ENCODE data around the gene WDR90. TPM values are rescaled to one million over a fixed set of nuclear protein-coding genes. Genes with fewer than 3 reads are reported as not detected.
A peak's percentile ranks its signal among the peaks of the same experiment; 100 is the strongest.

Gene WDR90
- total and polyA plus RNA-seq, 2 experiments from 2014 or later, result 8.2 to 16.5 TPM

DNA sequence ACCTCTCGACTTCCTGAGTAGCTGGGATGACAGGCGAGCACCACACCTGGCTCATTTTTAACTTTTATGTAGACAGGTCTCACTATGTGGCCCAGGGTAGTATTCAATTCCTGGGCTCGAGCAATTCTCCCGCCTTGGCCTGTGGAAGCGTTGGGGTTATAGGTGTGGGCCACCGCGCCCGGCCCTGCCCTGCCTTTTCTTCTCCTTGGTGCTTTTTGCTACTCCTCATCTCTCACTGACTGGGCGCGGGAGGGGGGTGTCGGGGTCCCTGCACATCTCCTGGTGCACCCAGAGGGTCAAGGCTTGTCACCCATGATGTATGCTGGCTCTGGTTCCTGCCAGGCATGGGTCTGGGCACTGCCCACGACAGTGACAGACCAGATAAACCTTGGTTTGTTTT is 4.6 kb upstream of the WDR90 start:
- Histone ChIP-seq H3K27ac (no peak overlapping the region), H3K36me3 (ENCODE audit: low read depth) (no peaks in the 10 kb centered on the region), H3K79me2 (ENCODE audit: insufficient read depth) (peaks cover 29% of the 10 kb centered on the region), H4K20me1 (ENCODE audit: insufficient read depth) (no peaks in the 10 kb centered on the region), H3F3A (ENCODE audit: insufficient read depth) (0 out of 2 replicates have a peak, but pooled peaks cover 1% of the 10 kb centered on the region), H3K4me2 (ENCODE audit: unreplicated experiment) (no peak overlapping the region), H3K9me3 (ENCODE audit: low read depth) (no peaks in the 10 kb centered on the region), H3K9me2 (ENCODE audit: insufficient read depth) (no peaks in the 10 kb centered on the region), H3K4me3 (no peak overlapping the region), H3K4me1 (ENCODE audit: insufficient read depth) (0 out of 2 replicates have a peak, but pooled peaks cover 4% of the 10 kb centered on the region), H3K9ac (no peak overlapping the region), H3K27me3 (replicated peaks; ENCODE audit: insufficient read depth) (no peaks in the 10 kb centered on the region), H2AFZ (no peak overlapping the region)
- in situ Hi-C loops (cut with MboI), result no loop called here
- 84 to 89% methylated on average over 12 of the region's 12 CpGs for WGBS, 2 experiments (ENCODE audit: low coverage in 1 of 2, low lambda C conversion rate in 2 of 2, missing lambda C conversion rate in 2 of 2)
- no peak for TF ChIP-seq EZH2 (IDR thresholded peaks at IDR 0.05; ENCODE audit: insufficient read depth, poor library complexity, severe bottlenecking)
- no peak for TF ChIP-seq EZH2phosphoT487 (IDR thresholded peaks at IDR 0.05; ENCODE audit: insufficient read depth, low read depth)
- DNase-seq, result no peak

DNA sequence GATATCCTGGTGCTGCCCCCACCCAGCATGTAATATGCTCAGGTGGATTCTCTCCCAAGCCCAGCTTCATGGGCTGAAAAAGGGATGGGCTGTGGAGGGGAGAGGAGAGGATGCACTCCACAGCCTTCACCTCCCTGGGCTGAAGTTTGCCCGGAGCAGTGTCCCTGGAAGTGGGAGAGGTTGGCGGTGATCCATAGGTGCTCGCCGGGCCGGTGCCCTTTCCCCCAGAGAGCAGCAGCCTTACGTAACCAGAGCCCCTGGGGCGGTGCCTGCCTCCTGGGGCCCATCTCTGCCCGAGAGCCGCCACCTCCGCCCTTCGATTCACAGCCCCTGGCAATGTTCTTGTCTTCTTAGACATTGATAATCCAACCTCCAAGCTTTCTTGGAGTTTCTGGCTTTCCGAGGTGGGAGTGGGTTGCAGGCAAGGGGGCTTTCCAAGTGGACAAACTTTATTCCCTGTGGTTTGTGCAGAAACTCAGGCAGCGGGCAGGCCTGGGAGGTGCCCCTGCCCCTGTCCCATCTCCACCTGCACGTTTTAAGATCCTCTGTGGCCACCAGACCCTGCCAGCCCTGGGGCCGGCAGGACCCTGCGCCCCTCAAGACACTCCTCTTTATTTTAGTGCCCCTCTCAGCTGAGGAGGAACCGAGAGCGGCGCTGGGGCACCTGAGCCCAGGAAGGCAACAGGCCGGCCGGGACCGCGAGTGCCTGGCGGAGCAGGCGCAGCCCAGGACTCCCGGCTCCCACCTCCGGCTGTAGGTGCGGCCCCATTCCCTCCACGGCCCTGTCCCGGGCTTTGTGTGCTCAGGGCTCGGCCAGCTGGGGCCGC is 3.1 kb upstream of the WDR90 start:
- no peaks in the 10 kb centered on the region for H3K9me2 ChIP-seq (ENCODE audit: insufficient read depth)
- H3K4me2 ChIP-seq (ENCODE audit: unreplicated experiment), result no peak overlapping the region
- WGBS, 2 experiments (ENCODE audit: low coverage in 1 of 2, low lambda C conversion rate in 2 of 2, missing lambda C conversion rate in 2 of 2), result 68 to 72% methylated on average over 26 to 32 of the region's 32 CpGs
- H3K4me3 ChIP-seq, result no peak overlapping the region
- H3K9ac ChIP-seq, result no peak overlapping the region
- H3K36me3 ChIP-seq (ENCODE audit: low read depth), result no peaks in the 10 kb centered on the region
- H3F3A ChIP-seq (ENCODE audit: insufficient read depth), result no peaks in the 10 kb centered on the region
- H3K9me3 ChIP-seq (ENCODE audit: low read depth), result no peaks in the 10 kb centered on the region
- no peak overlapping the region for H2AFZ ChIP-seq
- peaks cover 38% of the 10 kb centered on the region for H3K79me2 ChIP-seq (ENCODE audit: insufficient read depth)
- TF ChIP-seq EZH2 (IDR thresholded peaks at IDR 0.05; ENCODE audit: insufficient read depth, poor library complexity, severe bottlenecking) (no peak), EZH2phosphoT487 (IDR thresholded peaks at IDR 0.05; ENCODE audit: insufficient read depth, low read depth) (no peak)
- H4K20me1 ChIP-seq (ENCODE audit: insufficient read depth), result no peaks in the 10 kb centered on the region
- H3K27ac ChIP-seq, result no peak overlapping the region
- no peak for DNase-seq
- no peaks in the 10 kb centered on the region for H3K27me3 ChIP-seq (replicated peaks; ENCODE audit: insufficient read depth)
- H3K4me1 ChIP-seq (ENCODE audit: insufficient read depth), result peaks cover 4% of the 10 kb centered on the region; the same call in 1 of the 2 replicates
- in situ Hi-C loops (cut with MboI), result no loop called here

DNA sequence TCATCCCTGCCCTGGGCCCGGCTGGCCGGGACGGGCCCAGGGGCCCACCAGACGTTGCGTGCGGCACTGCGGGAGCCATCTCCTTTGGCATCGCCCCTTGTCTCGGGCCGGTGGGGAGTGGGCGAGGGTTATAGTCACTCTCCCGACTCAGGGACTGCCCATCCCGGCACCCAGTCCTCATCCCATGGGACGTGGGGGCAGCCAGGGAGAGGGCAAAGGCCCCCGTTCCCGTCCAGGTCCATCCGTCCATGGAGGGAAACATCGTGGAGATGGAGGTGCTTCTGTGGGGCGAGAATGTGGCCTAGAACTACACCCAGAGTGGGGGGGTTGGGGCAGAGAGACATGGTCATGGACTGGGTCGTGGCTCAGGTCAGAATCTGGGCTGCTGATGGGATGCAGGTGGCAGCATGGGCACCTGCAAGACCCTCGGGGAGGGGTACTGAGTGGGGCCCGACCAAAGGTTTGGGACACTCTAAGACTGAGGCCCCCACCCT is 2.4 kb upstream of the WDR90 start:
- Histone ChIP-seq H3K79me2 (ENCODE audit: insufficient read depth) (peaks cover 38% of the 10 kb centered on the region), H3K36me3 (ENCODE audit: low read depth) (no peaks in the 10 kb centered on the region), H3F3A (ENCODE audit: insufficient read depth) (no peaks in the 10 kb centered on the region), H3K4me2 (ENCODE audit: unreplicated experiment) (no peak overlapping the region), H3K9me2 (ENCODE audit: insufficient read depth) (no peaks in the 10 kb centered on the region), H3K9ac (no peak overlapping the region), H3K27ac (no peak overlapping the region), H2AFZ (no peak overlapping the region), H3K4me1 (ENCODE audit: insufficient read depth) (peaks cover 4% of the 10 kb centered on the region; the same call in 1 of the 2 replicates), H4K20me1 (ENCODE audit: insufficient read depth) (no peaks in the 10 kb centered on the region), H3K4me3 (no peak overlapping the region), H3K27me3 (replicated peaks; ENCODE audit: insufficient read depth) (no peaks in the 10 kb centered on the region), H3K9me3 (ENCODE audit: low read depth) (no peaks in the 10 kb centered on the region)
- 77 to 81% methylated on average over 12 to 22 of the region's 22 CpGs for WGBS, 2 experiments (ENCODE audit: low coverage in 1 of 2, low lambda C conversion rate in 2 of 2, missing lambda C conversion rate in 2 of 2)
- in situ Hi-C loops (cut with MboI), result no loop called here
- DNase-seq, result no peak
- TF ChIP-seq EZH2phosphoT487 (IDR thresholded peaks at IDR 0.05; ENCODE audit: insufficient read depth, low read depth) (no peak), EZH2 (IDR thresholded peaks at IDR 0.05; ENCODE audit: insufficient read depth, poor library complexity, severe bottlenecking) (no peak)

DNA sequence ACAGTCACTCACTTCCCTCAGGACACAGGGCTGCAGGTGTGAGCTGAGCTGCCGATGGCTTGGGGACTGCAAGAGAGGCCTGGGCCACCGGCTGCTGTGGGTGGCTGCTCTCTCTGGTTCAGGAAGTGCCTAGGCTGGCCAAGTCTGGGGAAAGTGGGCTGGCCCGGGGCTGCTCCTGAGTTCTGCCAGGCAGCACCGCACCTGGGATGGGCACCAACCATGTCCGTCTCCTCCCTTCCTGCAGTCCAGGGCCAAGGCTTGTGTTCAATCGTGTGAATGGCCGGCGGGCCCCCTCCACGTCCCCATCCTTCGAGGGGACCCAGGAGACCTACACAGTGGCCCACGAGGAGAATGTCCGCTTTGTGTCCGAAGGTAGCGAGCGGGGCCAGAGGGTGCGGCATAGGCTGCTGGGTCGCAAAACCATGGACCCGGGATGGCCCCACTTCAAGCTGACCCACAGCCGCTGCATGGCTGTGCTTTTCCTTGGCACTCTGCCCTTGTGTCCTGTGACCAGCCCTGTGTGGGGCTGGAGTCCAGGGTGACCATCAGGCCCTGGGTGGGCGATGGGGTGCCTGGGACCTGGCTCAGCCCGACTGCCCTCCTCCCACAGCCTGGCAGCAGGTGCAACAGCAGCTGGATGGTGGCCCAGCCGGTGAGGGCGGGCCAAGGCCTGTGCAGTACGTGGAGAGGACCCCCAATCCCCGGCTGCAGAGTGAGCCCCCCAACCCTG is 1.8 kb upstream of the WDR90 start:
- Histone ChIP-seq H3K4me1 (ENCODE audit: insufficient read depth) (peaks cover 4% of the 10 kb centered on the region; the same call in 1 of the 2 replicates), H3K4me3 (no peak overlapping the region), H3K27ac (0 out of 2 replicates have a peak overlapping the region, but pooled peaks have one; percentile 79), H3K9me2 (ENCODE audit: insufficient read depth) (no peaks in the 10 kb centered on the region), H3K4me2 (ENCODE audit: unreplicated experiment) (peak overlapping the region; percentile 97), H3K27me3 (replicated peaks; ENCODE audit: insufficient read depth) (no peaks in the 10 kb centered on the region), H3K36me3 (ENCODE audit: low read depth) (no peaks in the 10 kb centered on the region), H3K9me3 (ENCODE audit: low read depth) (no peaks in the 10 kb centered on the region), H4K20me1 (ENCODE audit: insufficient read depth) (no peaks in the 10 kb centered on the region), H2AFZ (no peak overlapping the region), H3K79me2 (ENCODE audit: insufficient read depth) (peaks cover 38% of the 10 kb centered on the region), H3K9ac (peak overlapping the region; percentile 94), H3F3A (ENCODE audit: insufficient read depth) (no peaks in the 10 kb centered on the region)
- WGBS, 2 experiments (ENCODE audit: low coverage in 1 of 2, low lambda C conversion rate in 2 of 2, missing lambda C conversion rate in 2 of 2), result 77 to 90% methylated on average over 19 to 25 of the region's 25 CpGs
- in situ Hi-C loops (cut with MboI), result no loop called here
- TF ChIP-seq EZH2 (IDR thresholded peaks at IDR 0.05; ENCODE audit: insufficient read depth, poor library complexity, severe bottlenecking) (no peak), EZH2phosphoT487 (IDR thresholded peaks at IDR 0.05; ENCODE audit: insufficient read depth, low read depth) (no peak)
- DNase-seq, result no peak

Data from GM23248 (cell line).